Non-pigmented ciliary epithelial cell (primary cell): Measurements from ENCODE around the gene OLFM1.
"Not testable (repeated sequence)": the region's sequence is repeated elsewhere in the genome, so short reads cannot be mapped to it uniquely, and the experiment has no call there.

Experiments used
- DNase-seq: peaks from one replicate; pipeline ENCODE4 v3.0.0-alpha.2; 2010; ENCODE audit warnings: low read depth

The OLFM1 gene

DNA sequence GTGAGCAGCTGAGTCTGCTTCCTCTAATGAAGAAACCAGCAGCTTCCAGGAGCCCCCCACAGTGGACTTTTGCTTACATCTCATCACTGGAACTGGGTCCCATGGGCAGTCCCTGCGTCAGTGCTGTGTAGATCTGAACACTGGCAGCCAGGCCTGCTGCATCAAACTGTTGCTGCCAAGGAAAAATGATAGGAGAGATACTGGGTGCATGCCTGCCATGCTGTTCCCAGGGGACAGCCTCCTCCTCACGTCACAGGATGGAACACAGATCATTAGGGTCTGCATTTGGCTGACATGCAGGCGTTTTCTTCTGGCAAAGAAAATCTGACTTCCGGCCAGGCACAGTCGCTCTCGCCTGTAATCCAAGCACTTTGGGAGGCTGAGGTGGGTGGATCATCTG, 67.9 kb downstream of the OLFM1 start:
- DNase-seq = no peak

DNA sequence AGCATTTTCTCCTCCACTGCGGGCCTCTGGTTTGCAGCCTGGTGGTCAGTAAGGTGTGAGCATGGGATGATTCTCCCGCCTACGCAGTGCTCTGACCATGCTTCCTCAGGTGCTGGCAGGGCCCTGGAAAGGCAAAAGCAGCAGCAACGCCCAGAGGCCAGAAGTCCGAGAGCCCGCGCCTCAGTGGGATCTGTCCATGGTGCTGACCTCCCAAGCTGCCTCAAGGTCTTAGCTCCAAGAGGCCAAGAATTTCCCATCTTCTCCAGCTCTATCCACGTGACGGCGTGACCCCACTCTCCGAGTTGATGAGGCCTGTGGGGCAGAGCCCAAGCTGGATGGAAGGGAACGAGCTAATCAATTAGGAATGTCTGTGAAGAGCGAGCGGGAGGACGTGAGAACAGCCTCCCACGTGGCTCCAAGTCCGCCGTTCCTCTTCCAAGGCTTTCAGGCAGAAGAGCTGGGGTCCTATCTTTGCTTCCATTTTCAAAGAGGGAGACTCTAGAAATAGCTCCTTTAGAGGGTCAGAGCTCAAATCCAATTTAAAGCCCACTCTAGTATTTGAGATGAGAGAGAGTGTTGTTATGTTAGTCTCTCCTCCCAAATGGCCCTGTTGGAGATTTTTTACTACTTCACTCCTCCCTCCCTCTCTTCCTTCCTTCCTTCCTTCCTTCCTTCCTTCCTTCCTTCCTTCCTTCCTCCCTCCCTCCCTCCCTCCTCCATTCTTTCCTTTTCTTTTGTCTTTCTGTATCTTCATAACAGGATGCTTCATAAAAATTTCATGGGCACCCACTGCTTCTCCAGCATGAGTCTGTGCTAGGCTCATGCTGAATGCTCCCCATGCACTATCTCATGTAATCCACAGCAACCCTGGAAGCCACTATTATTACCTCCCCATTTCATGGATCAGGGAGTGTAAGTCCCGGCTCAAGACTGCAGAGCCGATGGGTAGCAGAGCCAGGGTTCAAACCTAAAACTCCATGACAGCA, 69.3 kb downstream of the OLFM1 start:
- DNase-seq = no peak

DNA sequence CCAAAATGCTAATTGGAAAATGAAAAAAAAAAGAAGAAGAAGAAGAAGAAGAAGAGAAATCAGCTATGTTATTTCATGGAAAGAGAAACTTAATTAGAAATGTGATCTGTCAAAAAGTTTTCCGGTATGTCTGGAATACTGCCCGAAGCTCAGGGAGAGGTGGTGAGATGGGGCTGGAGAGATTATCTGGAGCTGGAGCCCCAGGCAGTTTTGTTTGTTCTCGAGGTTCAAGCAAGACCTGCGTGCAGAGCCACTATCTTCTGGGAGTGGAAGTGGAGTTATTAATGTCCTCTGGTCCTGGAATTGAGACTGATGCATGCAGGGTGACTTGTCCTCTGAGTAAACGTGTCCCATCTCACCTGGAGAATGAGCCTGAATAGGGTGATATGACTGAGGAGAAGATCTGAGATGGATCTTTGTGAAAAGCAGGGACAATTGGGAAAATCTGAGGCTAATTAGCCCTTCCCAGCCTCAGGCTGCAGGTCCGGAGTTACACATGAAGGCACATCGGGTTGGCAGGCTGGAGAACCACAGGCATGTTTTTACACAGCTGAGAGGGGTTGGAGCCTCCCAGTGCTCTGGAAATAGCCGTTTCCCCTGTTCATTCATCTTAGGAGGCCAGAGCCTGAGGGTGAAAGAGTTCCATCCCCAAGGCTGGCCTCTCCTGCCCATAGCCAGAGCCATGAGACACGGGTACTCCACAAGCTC, 70.5 kb downstream of the OLFM1 start:
- no peak for DNase-seq

DNA sequence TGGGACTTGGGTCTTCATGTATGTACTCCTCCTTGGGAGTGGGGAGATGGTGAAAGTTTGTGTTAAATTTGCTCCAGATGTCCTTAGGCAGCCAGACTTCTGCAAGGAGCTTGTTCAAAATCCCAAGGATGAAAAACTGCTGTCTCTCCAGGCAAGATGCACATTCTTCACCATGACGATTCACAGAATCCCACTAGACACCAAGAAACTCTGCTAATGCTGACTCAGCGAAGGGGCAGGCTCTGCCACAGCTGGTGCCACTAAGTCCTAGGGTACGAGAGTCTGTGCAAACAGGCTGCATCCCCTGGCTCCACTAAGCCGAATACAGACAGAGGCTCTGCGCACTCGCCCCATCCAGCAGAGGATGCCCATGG, 71.1 kb downstream of the OLFM1 start:
- DNase-seq = no peak

DNA sequence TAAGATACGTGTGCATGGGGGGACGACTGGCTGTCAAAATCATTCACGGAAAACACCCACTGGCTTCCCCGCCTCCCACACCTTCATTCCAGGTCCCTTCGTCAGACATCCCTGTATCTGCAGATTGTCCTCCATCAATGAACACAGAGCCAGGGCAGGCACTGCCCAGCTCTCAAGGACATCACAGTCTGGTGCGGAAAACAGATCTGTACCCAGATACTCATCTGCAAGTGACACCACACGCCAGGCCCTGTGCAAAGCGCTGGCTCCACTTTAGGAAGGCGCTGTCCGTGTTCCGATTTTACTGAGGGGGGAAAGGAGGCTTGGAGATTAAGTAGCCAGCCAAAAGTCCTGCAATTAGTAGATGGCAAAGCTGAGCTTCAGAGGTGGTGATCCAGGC, 72.3 kb downstream of the OLFM1 start:
- DNase-seq = no peak

DNA sequence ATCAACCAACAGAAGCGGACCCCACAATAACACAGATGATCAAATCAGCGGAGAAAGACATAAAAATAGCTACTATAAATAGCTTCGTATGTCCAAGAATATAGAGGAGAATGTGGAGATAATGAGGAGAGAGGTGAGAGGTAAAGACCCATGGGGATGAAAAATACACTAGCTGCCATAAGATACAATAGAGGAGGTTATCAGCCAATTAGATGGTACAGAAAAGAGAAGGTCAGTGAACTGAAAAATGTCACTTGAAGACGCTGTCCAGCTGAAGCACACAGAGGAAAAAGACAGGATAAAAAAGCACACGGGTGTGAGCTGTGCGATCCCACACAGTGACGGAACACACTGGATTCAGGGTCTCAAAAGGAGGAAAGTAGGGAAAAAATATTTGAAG, 73.4 kb downstream of the OLFM1 start:
- DNase-seq = no peak

DNA sequence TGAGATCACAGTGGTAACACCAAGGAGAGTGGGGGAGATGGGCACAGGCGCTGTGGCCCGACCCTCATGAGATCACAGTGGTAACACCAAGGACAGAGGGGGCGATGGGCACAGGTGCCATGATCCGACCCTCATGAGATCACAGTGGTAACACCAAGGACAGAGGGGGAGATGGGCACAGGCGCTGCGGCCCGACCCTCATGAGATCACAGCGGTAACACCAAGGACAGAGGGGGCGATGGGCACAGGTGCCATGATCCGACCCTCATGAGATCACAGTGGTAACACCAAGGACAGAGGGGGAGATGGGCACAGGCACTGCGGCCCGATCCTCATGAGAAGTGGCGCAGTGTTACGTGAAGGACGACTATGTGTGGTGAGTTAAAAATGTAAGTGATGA, 75.1 kb downstream of the OLFM1 start:
- DNase-seq = not testable (repeated sequence)

DNA sequence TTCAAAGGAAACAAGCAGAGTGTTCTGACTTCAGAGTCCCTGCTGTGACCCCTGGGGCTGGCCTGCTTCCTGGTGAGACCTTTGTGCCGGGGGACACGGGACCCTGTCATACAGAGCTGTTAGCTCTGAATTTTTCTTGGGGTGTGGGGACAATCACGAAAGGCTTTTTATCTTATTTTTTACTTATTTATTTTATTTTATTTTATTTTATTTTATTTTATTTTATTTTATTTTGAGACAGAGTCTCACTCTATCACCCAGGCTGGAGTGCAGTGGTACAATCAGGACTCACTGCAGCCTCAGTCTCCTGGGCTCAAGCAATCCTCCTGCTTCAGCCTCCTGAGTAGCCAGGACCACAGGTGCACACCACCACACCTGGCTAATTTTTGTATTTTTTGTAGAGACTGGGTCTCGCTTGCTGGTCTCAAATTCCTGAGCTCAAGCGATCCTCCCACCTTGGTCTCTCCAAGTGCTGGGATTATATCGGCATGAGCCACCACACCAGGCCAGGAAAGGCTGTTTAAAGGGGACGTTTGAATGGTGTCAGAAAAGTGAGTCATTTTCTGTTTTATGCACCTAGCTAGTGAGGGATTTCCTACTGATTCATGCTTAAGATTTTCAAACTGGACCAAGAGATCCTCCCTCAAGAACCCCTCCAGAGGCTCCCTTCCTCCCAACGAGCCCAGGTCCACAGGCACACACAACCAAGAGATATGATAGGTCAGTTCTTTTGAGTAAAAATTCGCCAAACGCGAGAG, 75.7 kb downstream of the OLFM1 start:
- DNase-seq = no peak

DNA sequence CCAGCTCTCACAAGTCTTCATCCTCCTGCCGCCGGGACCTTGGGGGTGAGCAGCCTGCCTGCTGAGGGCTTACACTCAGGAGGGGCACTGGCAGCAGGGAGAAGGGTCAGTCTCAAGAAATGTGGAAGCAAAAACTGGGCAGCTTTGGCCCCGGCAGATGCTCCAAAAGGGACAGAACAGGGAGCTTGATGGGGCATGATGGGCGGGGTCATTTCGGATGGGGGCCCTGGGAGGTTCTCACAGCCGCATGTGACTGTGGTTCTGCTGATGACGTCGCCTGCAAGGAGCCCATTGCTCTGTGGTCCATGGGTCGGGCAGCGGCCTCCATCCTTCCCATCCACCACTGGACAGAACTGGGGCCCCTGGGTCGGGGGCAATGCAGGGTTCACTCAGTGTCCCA, 76.6 kb downstream of the OLFM1 start:
- DNase-seq = no peak

DNA sequence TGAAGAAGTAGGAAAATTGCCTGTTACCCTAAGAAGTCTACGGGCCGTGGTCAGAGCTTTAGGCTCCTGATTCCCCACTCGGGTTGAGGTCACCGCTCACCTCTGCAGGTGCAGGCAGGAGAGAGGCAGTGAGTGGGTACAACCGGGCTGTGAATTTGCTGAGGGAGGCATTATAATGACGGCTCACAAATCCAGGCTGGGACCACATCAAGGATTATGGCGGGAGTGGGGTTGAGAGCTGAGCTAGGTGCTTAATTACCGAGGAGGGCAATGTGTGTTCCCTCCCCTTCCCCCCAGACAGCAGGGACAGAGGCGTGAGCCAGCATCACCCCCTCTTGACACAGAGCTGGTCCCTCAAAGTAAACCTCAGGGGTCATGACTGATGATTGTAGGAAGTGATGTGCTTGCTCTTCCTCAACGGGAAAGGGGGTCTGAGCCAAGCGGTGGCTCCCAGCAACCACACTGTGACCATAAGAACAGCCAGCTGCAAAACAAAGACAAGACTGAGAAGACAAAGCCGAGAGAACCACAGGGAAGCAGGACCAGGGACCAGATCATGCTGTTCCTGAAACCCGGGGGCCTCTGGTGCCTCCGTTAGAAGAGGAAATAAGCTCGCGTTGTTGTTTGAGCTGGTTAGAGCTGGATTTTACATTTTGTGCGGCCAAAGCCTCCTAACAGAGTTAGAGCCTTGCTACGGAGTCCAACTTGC, 77.7 kb downstream of the OLFM1 start:
- DNase-seq = no peak

DNA sequence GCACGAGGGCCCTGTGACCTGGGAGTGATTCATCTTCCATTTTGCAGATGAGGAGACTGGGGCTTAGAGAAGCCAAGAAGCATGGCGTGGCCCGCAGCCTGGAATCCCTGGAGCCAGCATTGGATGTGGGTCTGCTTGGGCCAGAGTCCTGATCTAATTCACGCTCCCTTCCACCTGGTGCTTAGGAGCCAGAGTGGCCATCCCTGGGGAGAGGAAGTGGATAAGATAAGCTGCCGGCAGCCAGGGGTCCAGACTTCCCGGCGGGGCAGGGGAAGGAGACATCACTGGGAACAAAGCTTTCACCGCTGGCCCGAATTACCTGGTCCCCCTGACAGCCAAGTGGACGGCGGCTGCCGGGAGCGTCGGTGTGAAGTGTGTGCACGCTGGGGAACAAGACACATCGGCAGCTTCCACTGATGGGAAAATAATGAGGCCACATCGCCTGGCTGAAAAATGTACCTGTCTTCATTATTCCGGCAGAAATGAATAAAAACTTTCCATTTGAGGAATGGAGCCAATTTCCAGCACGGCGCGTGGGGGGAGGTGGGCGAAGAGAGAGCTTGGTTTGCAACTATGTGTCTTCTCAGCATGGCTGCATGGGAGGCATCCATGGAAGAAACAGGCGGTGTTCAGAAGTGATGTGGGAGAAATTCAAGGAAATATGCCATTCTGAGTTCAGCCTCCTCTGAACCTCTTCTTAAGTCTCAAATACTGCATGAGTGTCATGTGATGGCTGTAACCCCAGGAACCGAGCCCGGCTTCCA, 78.5 kb downstream of the OLFM1 start:
- DNase-seq = no peak

DNA sequence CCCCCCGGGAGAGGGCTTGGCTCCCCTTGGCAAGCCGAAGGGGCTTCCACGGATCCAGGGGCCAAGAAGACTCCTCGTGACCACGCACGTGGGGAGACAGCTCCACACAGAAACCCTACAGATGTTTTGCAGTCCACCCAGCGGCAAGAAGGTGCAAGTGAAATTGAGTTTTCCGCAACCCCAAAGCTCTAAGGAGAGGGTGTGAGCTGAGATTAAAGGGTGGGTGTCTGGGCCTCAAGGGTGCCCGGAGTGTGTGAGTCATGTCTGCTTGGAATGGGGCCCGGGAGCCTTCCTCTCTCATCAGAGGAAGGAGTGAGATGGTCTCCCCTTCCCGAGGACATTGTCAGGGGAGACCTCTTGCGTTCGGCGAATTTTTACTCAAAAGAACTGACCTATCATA, 79.1 kb downstream of the OLFM1 start:
- DNase-seq = no peak

DNA sequence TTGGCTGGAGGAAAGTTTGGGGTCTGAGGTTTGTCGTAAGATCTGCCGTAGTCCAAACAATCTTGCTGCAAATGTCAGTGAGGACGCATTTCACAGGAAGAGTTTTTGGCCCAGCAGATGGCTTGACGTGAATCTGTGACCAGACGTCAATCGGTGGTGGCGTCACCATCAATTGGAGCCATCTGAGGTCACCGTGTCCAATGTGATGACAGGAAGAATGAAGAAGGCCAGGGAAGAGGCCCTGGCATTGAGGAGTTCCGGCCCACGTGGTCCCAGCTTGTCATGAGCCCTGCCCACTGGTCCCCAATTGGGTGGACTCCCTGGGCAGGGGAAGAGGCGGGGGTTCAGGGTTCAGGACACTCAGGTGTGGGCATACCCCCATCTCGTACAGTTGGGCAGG, 79.9 kb downstream of the OLFM1 start:
- no peak for DNase-seq

DNA sequence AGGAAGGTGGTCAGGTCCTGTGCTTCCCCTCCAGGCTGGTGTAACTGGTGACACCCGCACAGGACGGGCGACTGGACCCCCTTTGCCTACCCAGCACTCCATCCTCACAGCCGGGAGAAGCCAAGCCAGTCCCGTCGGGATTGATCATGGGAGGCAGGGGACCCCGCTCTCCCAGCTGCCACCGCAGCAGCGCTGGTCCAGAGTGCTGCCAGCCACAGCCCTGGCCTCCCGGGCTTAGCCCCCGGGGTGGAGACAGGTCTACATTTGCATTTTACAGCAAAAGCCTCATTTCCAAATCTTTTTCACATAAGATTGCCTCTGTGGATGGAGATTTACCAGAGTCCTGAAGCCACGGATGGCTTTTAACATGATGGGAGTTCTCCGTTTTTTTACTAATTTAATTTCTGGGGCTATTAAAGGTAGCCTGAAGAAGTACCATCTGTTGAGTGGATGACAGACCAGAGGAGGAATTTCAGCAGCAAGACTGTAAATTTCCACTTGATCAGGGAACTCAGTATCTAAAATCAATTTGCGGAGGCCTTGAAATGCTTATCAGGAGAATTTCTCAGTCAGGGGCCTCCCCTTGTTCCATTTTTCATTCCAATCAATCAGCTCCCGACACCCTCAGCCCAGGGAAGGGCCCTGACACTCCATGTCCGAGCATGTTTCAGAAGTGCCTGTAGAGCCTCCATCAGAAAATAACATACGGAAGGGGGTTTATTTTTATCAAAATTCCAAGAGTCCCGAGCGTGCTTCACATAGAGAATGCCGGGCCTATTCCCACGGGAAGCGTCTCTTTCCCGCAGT, 80.6 kb downstream of the OLFM1 start:
- no peak for DNase-seq

DNA sequence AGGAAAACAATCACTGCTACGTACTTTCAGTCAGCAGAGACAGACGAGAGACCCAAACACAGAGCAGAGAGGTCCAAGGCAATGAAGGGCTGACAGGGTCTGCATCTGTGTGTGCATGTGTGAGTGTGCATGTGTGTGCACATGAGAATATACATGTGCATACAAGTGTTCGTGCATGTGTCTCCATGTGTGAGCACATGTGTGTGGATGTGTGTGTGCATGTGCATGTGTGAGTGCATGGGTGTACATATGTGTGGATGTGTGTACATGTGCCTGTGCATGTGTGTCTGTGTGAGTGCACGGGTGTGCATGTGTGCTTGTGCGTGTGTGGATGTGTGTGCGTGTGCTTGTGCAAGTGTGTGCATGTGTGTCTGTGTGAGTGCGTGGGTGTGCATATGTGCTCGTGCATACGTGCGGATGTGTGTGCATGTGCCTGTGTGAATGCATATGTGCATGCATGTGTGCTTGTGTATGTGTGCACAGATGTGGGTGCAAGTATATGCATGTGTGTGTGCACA, 82.3 kb downstream of the OLFM1 start:
- no peak for DNase-seq

DNA sequence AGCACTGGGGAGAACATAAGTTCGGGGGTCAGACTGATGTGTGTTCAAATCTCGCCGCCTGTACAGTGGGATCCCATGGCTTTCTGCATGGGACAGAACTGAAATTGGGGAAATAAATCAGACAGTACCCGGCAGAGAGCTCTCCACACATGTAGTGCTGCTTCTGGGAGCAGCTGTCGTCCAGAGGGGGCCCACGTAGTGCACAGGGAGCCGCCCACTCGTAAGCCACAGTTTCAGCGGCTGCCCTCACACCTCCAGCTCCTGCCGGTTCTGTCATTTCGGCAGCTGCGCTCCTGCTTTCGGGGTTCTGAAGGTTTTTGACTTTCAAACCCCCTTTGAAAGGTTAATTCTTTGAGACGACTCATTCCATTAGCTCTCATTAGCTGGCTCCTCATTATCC, 83.1 kb downstream of the OLFM1 start:
- no peak for DNase-seq
